ENCODE measurements around the gene RDH8.

DNA sequence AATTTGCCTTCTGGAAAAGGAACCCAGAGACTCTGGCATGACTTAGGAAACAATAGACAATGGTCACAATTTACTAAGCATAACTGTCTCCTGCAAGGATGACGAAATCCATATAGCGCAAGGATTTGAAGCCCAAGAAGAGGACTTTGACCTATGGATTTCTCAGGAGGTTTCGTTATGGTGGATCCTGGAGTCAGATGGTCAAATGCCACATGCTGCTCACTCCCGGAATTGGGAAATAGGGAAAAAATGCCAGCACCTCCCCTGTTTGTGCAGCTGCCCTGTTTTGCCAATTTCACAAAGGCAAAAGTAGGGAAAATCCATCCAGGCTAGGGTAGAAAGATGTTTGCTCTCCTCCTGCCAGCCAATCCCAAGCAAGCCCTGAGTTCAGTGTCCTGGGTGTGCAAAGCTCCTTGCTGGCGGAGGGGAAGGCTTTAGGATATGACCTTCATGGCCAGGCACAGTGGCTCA is 23.4 kb downstream of the RDH8 start:
- TF ChIP-seq SUZ12 (IDR thresholded peaks at IDR 0.05; ENCODE audit: extremely low read depth, insufficient read depth, insufficient read length), result no peak
- TF ChIP-seq YY1 (IDR thresholded peaks at IDR 0.05; ENCODE audit: insufficient read depth, insufficient read length), result no peak
